Right cardiac atrium (tissue), 5 donors: ENCODE results near the gene CYP21A2. TPM values are rescaled to one million over a fixed set of nuclear protein-coding genes. Genes with fewer than 3 reads are reported as not detected.
"Not testable (repeated sequence)": the region's sequence is repeated elsewhere in the genome, so short reads cannot be mapped to it uniquely, and the experiment has no call there.

Experiments
- ATAC-seq, 2 donors: fragments of 200-7000 bp; cut with Tn5 transposase; one replicate each; pipeline versions ENCODE4 v1.8.0 to v1.9.1; 2020; ENCODE audit warnings: moderate library complexity in 2 of 2, mild to moderate bottlenecking in 1 of 2
- DNase-seq, 3 donors: peaks; one replicate each; pipeline ENCODE4 v3.0.0-alpha.2; 2020
- H3K27ac ChIP-seq: one replicate; pipeline ENCODE4 v1.5.1; 2013; ENCODE audit warnings: mild to moderate bottlenecking, low read length, control low read depth, moderate library complexity
- H3K27me3 ChIP-seq: one replicate; pipeline ENCODE4 v1.6.1; 2013; ENCODE audit not compliant: control insufficient read depth, insufficient read depth
- H3K4me1 ChIP-seq: one replicate; pipeline ENCODE4 v1.6.1; 2013; ENCODE audit warnings: low read length; ENCODE audit not compliant: control insufficient read depth, insufficient read depth
- H3K4me3 ChIP-seq: one replicate; pipeline ENCODE4 v1.5.1; 2013; ENCODE audit warnings: low read length, control low read depth
- H3K9me3 ChIP-seq: one replicate; pipeline ENCODE4 v1.6.1; 2013; ENCODE audit warnings: low read length; ENCODE audit not compliant: control insufficient read depth
- WGBS: extraction: QIAGEN DNeasy Blood & Tissue Kit; methylation state at CpG from one replicate; pipeline ENCODE4 v1.1.7; 2013; 5-methylcytosine and 5-hydroxymethylcytosine counted together
- intact Hi-C, 4 donors: fragments of 100-400 bp; cut with DNase I; formaldehyde crosslinking; loops; one replicate each; pipeline versions ENCODE4 v1.11.0 to v1.14.0; 2022 to 2023
- polyA plus RNA-seq: library from polyadenylated mRNA; stranded (reverse); fragments of 200-250 nt; gene quantifications from one replicate; pipeline ENCODE4 v1.2.3, GENCODE V29; 2013
- total RNA-seq, 4 donors: library from RNA; stranded (reverse); fragmentation: NEBNext Ultra II Directional; extraction: Animal tissue kit (Norgen Biotek cat#: 25700); gene quantifications; one replicate each; pipeline ENCODE4 v1.2.1, GENCODE V29; 2021
- donor health status: healthy with polysubstance abuse.
- donor health status: DM: no; HTN: yes; CAD: no.
- donor health status: DM: no; HTN: no; CAD: no.
- donor health status: DM: no; HTN: yes; CAD: no; lungs with severe emphysema.
- donor health status: DM: yes; HTN: yes; CAD: no.

CYP21A2 gene
- total and polyA plus RNA-seq, 5 donors: 0.47 to 3.2 (median 0.49) TPM; not detected in 1

- H3K27me3 ChIP-seq, intact Hi-C loops, H3K4me3 ChIP-seq, H3K9me3 ChIP-seq, H3K27ac ChIP-seq, ATAC-seq, H3K4me1 ChIP-seq: not testable (repeated sequence)
- DNase-seq: peak; percentile 12 to 63 (median 38)
- WGBS: 92% methylated on average over 21 of the region's 21 CpGs
These were observed 17.5 kb downstream of the CYP21A2 start for GRCh38 chr6:32055756-32056155.

GRCh38 chr6:32056254-32056653 lies 18.0 kb downstream of the CYP21A2 start:
- H3K4me3 ChIP-seq: no peak overlapping the region
- H3K27me3 ChIP-seq: no peaks in the 10 kb centered on the region
- no peaks in the 10 kb centered on the region for H3K4me1 ChIP-seq
- intact Hi-C loops: no loop called here
- no peaks in the 10 kb centered on the region for H3K9me3 ChIP-seq
- ATAC-seq (peak; percentile 3 to 11), DNase-seq (peak; percentile 10 to 43 (median 24))
- WGBS: 80% methylated on average over 7 of the region's 7 CpGs
- H3K27ac ChIP-seq: no peak overlapping the region

- Histone ChIP-seq H3K4me1 (no peaks in the 10 kb centered on the region), H3K27ac (no peak overlapping the region), H3K9me3 (no peaks in the 10 kb centered on the region), H3K27me3 (no peaks in the 10 kb centered on the region), H3K4me3 (no peak overlapping the region)
- DNase-seq (peak in 2 of 3 donors; percentile 46 to 54), ATAC-seq (no peak)
- intact Hi-C loops: no loop called here
- 89% methylated on average over 17 of the region's 17 CpGs for WGBS
These were observed 19.8 kb downstream of the CYP21A2 start for GRCh38 chr6:32057966-32058365.

GRCh38 chr6:32058511-32058963 lies 20.3 kb downstream of the CYP21A2 start:
- Histone ChIP-seq H3K27me3 (no peaks in the 10 kb centered on the region), H3K9me3 (no peaks in the 10 kb centered on the region), H3K4me1 (no peaks in the 10 kb centered on the region), H3K4me3 (no peak overlapping the region), H3K27ac (no peak overlapping the region)
- DNase-seq (peak in 2 of 3 donors; percentile 41 to 66), ATAC-seq (peak; percentile 22 to 37)
- 65% methylated on average over 11 of the region's 11 CpGs for WGBS
- intact Hi-C loops: no loop called here

GRCh38 chr6:32060966-32061655 lies 22.9 kb downstream of the CYP21A2 start:
- Histone ChIP-seq H3K4me1 (no peaks in the 10 kb centered on the region), H3K27me3 (no peaks in the 10 kb centered on the region), H3K4me3 (no peak overlapping the region), H3K27ac (no peak overlapping the region), H3K9me3 (no peaks in the 10 kb centered on the region)
- ATAC-seq (no peak), DNase-seq (peak in 2 of 3 donors; percentile 24 to 44)
- 88% methylated on average over 28 of the region's 28 CpGs for whole genome bisulfite sequencing
- intact Hi-C loops: no loop called here

GRCh38 chr6:32064706-32065105 lies 26.5 kb downstream of the CYP21A2 start:
- Histone ChIP-seq H3K27me3 (no peaks in the 10 kb centered on the region), H3K27ac (no peak overlapping the region), H3K9me3 (no peaks in the 10 kb centered on the region), H3K4me1 (no peaks in the 10 kb centered on the region), H3K4me3 (no peak overlapping the region)
- intact Hi-C loops: no loop called here
- 91% methylated on average over 14 of the region's 14 CpGs for WGBS
- ATAC-seq (no peak), DNase-seq (peak in 2 of 3 donors; percentile 20 to 56)

- intact Hi-C loops, H3K4me3 ChIP-seq, H3K4me1 ChIP-seq, H3K27me3 ChIP-seq, ATAC-seq, H3K9me3 ChIP-seq, H3K27ac ChIP-seq: not testable (repeated sequence)
- DNase-seq: peak in 2 of 3 donors; percentile 27 to 31
- 92% methylated on average over 19 of the region's 19 CpGs for WGBS
These were observed 29.3 kb downstream of the CYP21A2 start for GRCh38 chr6:32067521-32067920.

- intact Hi-C loops: not testable (repeated sequence)
- DNase-seq: peak in 2 of 3 donors; percentile 40 to 50
- WGBS: 94% methylated on average over 13 of the region's 13 CpGs
These were observed 30.1 kb downstream of the CYP21A2 start for GRCh38 chr6:32068315-32068714.

GRCh38 chr6:32068867-32069266 lies 30.7 kb downstream of the CYP21A2 start:
- Histone ChIP-seq H3K4me1 (no peaks in the 10 kb centered on the region), H3K27me3 (no peaks in the 10 kb centered on the region), H3K27ac (no peak overlapping the region), H3K9me3 (no peaks in the 10 kb centered on the region), H3K4me3 (no peak overlapping the region)
- 92% methylated on average over 14 of the region's 14 CpGs for WGBS
- DNase-seq: peak in 1 of 3 donors; percentile 23
- ATAC-seq: no peak
- intact Hi-C loops: no loop called here

More at GRCh38 chr6:32068315-32068714, 30.1 kb downstream of the CYP21A2 start:
- not testable (repeated sequence) for H3K27ac ChIP-seq, H3K9me3 ChIP-seq, H3K4me1 ChIP-seq, H3K4me3 ChIP-seq, ATAC-seq, H3K27me3 ChIP-seq

- intact Hi-C loops: no loop called here
- Histone ChIP-seq H3K27ac (no peak overlapping the region), H3K9me3 (no peaks in the 10 kb centered on the region), H3K4me3 (no peak overlapping the region), H3K27me3 (no peaks in the 10 kb centered on the region), H3K4me1 (no peaks in the 10 kb centered on the region)
- ATAC-seq (no peak), DNase-seq (peak in 2 of 3 donors; percentile 38 to 51)
- 88% methylated on average over 17 of the region's 17 CpGs for WGBS
These were observed 31.2 kb downstream of the CYP21A2 start for GRCh38 chr6:32069460-32069859.

- no peak overlapping the region for H3K27ac ChIP-seq
- H3K9me3 ChIP-seq: no peaks in the 10 kb centered on the region
- ATAC-seq: peak in 1 of 2 donors; percentile 1
These were observed 31.8 kb downstream of the CYP21A2 start for GRCh38 chr6:32069878-32070515.

More at GRCh38 chr6:32069878-32070515, 31.8 kb downstream of the CYP21A2 start:
- intact Hi-C loops: no loop called here
- Histone ChIP-seq H3K4me3 (no peak overlapping the region), H3K4me1 (no peaks in the 10 kb centered on the region), H3K27me3 (no peaks in the 10 kb centered on the region)
- WGBS: 70% methylated on average over 24 of the region's 24 CpGs
- peak in 2 of 3 donors; percentile 58 to 77 for DNase-seq
